Measurements from ENCODE around the gene ATP2C1.

- TF ChIP-seq EP300 (IDR thresholded peaks at IDR 0.05; ENCODE audit: low read depth) (no peak), POLR2A (IDR thresholded peaks at IDR 0.05) (no peak)
- TF ChIP-seq, protein P1, sequence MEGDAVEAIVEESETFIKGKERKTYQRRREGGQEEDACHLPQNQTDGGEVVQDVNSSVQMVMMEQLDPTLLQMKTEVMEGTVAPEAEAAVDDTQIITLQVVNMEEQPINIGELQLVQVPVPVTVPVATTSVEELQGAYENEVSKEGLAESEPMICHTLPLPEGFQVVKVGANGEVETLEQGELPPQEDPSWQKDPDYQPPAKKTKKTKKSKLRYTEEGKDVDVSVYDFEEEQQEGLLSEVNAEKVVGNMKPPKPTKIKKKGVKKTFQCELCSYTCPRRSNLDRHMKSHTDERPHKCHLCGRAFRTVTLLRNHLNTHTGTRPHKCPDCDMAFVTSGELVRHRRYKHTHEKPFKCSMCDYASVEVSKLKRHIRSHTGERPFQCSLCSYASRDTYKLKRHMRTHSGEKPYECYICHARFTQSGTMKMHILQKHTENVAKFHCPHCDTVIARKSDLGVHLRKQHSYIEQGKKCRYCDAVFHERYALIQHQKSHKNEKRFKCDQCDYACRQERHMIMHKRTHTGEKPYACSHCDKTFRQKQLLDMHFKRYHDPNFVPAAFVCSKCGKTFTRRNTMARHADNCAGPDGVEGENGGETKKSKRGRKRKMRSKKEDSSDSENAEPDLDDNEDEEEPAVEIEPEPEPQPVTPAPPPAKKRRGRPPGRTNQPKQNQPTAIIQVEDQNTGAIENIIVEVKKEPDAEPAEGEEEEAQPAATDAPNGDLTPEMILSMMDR (IDR thresholded peaks at IDR 0.05), result no peak
These were observed 4.4 kb upstream of the ATP2C1 start for GRCh38 chr3:130889416-130889946.
